ENCODE data around the gene UBAP2.

DNA sequence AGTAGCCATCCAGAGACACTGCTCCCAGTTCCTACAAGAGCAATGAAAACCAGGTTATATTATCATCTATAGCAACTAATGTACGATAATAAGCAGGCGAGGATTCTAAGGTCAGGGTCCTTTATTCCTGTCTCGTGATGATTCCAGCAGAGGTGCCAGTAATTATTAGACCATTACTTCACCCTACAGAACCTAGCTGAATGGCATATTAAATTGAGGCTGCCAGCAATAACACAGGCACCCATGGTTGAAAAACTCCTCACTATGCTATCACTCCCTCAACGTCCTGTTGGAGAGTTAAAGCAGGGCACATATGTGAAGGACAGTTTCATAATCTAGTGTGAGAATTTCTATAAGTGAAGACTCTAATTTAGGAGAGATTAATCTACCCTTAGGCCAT is 48.1 kb upstream of the UBAP2 start:
- TF ChIP-seq CTCF (IDR thresholded peaks at IDR 0.05), result no peak
- TF ChIP-seq POLR2AphosphoS5 (IDR thresholded peaks at IDR 0.05), result no peak

All from breast epithelium (tissue), 3 donors.